Left lung (tissue), 10 donors: Measurements from ENCODE around the gene C14orf132. TPM values are rescaled to one million over a fixed set of nuclear protein-coding genes. Genes with fewer than 3 reads are reported as not detected.

Source experiments
- ATAC-seq: fragments of 200-7000 bp; cut with Tn5 transposase; one replicate; pipeline ENCODE4 v1.9.1; 2020; ENCODE audit warnings: moderate library complexity
- DNase-seq, 4 donors: peaks; one replicate each; pipeline ENCODE4 v3.0.0-alpha.2; 2013 to 2020
- H3K27ac ChIP-seq, 2 donors: fragments of 200-600 bp; sonication (generic) in 1 of 2; one replicate each; pipeline versions ENCODE4 v1.5.0 to v1.8.0; 2020 to 2021
- H3K27me3 ChIP-seq, 2 donors: fragments of 200-600 bp; sonication (generic) in 1 of 2; one replicate each; pipeline versions ENCODE4 v1.5.0 to v1.8.0; 2020 to 2021
- H3K36me3 ChIP-seq, 2 donors: fragments of 200-600 bp; sonication (generic) in 1 of 2; one replicate each; pipeline versions ENCODE4 v1.5.0 to v1.8.0; 2020 to 2021
- H3K4me1 ChIP-seq, 2 donors: fragments of 200-600 bp; one replicate each; pipeline ENCODE4 v1.8.0; 2021
- H3K4me3 ChIP-seq, 2 donors: fragments of 200-600 bp; sonication (generic) in 1 of 2; one replicate each; pipeline versions ENCODE4 v1.5.0 to v1.8.0; 2020 to 2021; ENCODE audit warnings: mild to moderate bottlenecking in 1 of 2
- H3K9me3 ChIP-seq, 2 donors: fragments of 200-600 bp; sonication (generic) in 1 of 2; one replicate each; pipeline versions ENCODE4 v1.5.0 to v1.8.0; 2020 to 2021
- CTCF ChIP-seq, 2 donors: fragments of 200-600 bp; sonication (generic) in 1 of 2; IDR thresholded peaks; one replicate each; pipeline versions ENCODE4 v1.5.0 to v1.8.0; 2021; ENCODE audit warnings: antibody characterized with exemption in 2 of 2
- intact Hi-C, 2 donors: fragments of 100-400 bp; cut with DNase I; formaldehyde crosslinking; loops; one replicate each; pipeline versions ENCODE4 v1.11.2 to v1.14.2; 2022
- polyA plus RNA-seq, 6 donors: library from polyadenylated mRNA; unstranded; fragments of 120-200 nt; gene quantifications; one replicate each; pipeline ENCODE4 v1.2.1, GENCODE V29; 2013; ENCODE audit not compliant: insufficient read length in 6 of 6
- total RNA-seq, 2 donors: library from RNA; stranded (reverse); fragmentation: NEBNext Ultra II Directional; extraction: Animal tissue kit (Norgen Biotek cat#: 25700); gene quantifications; one replicate each; pipeline ENCODE4 v1.2.1, GENCODE V29; 2021
- donor health status: DM: no; HTN: yes; CAD: no.
- donor health status: DM: no; HTN: no; CAD: no.

C14orf132 gene
- total and polyA plus RNA-seq, 8 donors = 23.2 to 87.8 (median 34.0) TPM

GRCh38 chr14:96103075-96103474 lies 63.9 kb downstream of the C14orf132 start:
- H3K4me1 ChIP-seq = peaks cover 0 to 4% of the 10 kb centered on the region in 2 donors
- no peak overlapping the region for H3K4me3 ChIP-seq
- H3K9me3 ChIP-seq = no peaks in the 10 kb centered on the region
- H3K27ac ChIP-seq = no peak overlapping the region
- no peaks in the 10 kb centered on the region for H3K36me3 ChIP-seq
- no peak for ATAC-seq
- DNase-seq = no peak
- H3K27me3 ChIP-seq = no peaks in the 10 kb centered on the region
- no peak for TF ChIP-seq CTCF (IDR thresholded peaks at IDR 0.05)
- intact Hi-C loops = loop anchor here in 1 of 2 donors (10.0 kb wide), 1 partner anchor 322 kb away; no protein-coding TSS in a partner anchor

DNA sequence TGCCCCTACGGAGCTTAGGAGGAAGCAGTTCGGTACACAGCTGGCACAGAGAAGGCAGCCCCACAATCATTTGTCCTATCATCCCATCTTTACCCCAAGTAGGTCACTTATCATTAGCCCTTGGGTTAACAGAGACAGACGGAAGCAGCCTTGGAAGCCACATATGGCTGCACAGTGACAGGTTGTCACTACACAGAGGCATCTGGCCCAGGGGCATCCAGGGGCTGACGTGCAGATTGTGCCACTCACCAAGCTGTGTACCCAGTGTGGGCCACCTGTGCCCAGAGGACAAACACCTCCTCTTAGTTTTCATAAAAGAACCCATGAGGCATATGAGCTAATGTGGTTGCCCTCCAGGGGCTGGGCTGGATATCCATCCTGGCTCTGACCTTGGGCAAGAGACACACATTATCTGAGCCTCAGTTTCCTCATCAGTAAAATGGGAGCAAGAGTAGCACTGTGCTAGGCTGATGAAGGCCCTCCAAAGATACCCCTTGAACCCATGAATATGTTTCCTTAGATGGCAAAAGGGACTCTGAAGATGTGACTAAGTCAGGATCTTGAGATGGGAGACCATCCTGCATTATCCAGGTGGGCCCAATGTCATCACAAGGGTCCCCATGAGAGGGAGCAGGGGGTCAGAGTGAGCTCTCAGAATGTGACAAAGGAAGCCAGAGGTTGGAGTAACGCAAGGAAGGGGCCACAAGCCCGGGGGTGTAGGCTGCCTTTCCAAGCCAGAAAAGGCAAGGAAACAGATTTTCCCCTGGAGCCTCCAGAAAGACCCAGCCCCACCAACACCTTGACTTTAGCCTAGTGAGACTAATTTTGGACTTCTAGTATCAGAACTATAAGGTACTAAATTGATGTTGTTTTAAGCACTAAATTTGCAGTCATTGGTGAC lies 64.6 kb downstream of the C14orf132 start:
- DNase-seq (no peak), ATAC-seq (no peak)
- Histone ChIP-seq H3K4me1 (peaks cover 0 to 4% of the 10 kb centered on the region in 2 donors), H3K4me3 (no peak overlapping the region), H3K27me3 (no peaks in the 10 kb centered on the region), H3K9me3 (no peaks in the 10 kb centered on the region), H3K27ac (no peak overlapping the region), H3K36me3 (no peaks in the 10 kb centered on the region)
- TF ChIP-seq CTCF (IDR thresholded peaks at IDR 0.05) = no peak
- intact Hi-C loops = loop anchor here in 1 of 2 donors (10.0 kb wide), 1 partner anchor 321 kb away; no protein-coding TSS in a partner anchor

DNA sequence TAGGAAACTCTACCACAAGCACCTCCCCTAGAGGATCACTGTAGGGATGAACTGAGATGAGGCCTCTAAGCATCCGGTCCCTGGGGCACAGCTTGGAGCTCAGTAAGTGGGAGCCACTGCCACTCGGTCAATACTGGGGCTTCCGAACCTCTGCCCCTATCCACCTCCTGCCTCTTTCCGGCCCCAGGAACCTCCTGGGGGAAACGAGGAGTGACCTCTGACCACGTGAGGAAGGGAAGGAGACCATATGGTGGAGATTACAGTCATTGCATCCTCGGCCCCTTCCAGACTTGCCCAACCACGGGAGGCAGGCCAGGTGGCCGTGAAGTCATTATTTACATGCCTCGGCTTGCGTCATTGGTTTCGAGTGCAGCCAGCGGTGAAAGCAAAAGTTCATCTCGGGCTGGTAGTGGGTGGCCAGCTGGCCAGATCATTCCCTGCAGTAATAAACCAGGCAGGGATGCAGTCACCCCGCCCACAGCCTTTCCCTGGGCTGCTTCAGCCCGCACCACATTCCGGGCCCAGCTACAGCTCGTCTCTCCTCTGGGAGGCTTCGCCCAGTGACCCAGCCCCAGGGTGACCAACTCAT lies 65.4 kb downstream of the C14orf132 start:
- Histone ChIP-seq H3K27ac (peak overlapping the region in 1 of 2 donors; percentile 13), H3K4me3 (no peak overlapping the region), H3K27me3 (no peaks in the 10 kb centered on the region), H3K4me1 (peaks cover 0 to 4% of the 10 kb centered on the region in 2 donors), H3K36me3 (no peaks in the 10 kb centered on the region), H3K9me3 (no peaks in the 10 kb centered on the region)
- intact Hi-C loops = loop anchor here in 1 of 2 donors (10.0 kb wide), 1 partner anchor 320 kb away; no protein-coding TSS in a partner anchor
- TF ChIP-seq CTCF (IDR thresholded peaks at IDR 0.05) = no peak
- DNase-seq (peak; percentile 53 to 89 (median 76)), ATAC-seq (peak; percentile 76)

DNA sequence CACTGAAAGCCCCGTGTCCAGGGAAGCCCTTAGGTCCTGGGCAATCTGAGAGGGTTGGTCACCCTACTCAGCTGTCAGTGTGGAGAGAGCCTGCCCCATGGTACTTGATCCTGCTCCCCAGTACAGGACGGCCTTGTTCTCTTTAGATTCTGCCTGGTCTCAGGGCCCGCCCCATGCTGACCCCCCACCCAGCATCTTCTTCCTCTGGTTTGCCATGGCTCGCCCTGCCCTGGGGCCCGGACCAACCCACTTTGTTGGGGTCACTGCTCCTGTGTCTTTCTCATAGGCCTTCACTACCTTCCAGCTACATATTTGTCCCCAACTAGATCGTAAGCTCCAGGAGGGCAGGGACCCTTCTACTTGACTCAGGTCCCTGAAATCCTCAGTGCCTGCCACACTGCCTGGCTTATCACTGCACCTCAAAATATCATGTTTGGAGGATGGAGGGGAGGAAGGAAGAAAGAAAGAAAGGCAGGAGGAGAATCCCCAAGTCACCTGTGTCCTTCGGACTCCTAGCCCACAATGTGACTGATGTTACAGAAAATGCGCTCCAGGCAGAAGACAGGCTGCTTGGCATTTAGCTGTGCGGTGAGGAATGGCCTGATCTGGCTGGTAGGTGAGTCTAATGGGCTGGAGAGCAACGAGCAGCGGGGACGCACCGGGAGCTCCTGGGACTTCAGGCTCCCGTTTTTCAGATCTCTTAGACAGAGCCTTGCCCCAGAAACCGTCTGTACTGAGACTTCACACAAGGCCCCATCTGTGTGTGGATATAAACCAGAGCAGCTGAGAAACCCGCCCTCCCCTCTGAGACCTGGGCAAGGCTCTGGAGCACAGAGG lies 66.1 kb downstream of the C14orf132 start:
- Histone ChIP-seq H3K27ac (peak overlapping the region in 1 of 2 donors; percentile 13), H3K36me3 (no peaks in the 10 kb centered on the region), H3K4me1 (peaks cover 0 to 4% of the 10 kb centered on the region in 2 donors), H3K9me3 (no peaks in the 10 kb centered on the region), H3K4me3 (no peak overlapping the region), H3K27me3 (no peaks in the 10 kb centered on the region)
- intact Hi-C loops = loop anchor here in 1 of 2 donors (10.0 kb wide), 1 partner anchor 319 kb away; no protein-coding TSS in a partner anchor
- ATAC-seq = no peak
- no peak for DNase-seq
- no peak for TF ChIP-seq CTCF (IDR thresholded peaks at IDR 0.05)
